GM20000 (cell line): ENCODE data around the gene C11orf71.

ENCODE experiments used
- DNase-seq: peaks from one replicate; pipeline ENCODE4 v3.0.0; 2012; ENCODE audit warnings: low spot score
- CTCF ChIP-seq: IDR thresholded peaks from 2 replicates; pipeline ENCODE4 v1.5.1; 2012; ENCODE audit warnings: mild to moderate bottlenecking, control low read depth; ENCODE audit errors: extremely low read depth, missing control alignments

Gene C11orf71

GRCh38 chr11:114400216-114400914 lies at the start of gene C11orf71, which contains the start of gene RBM7:
TSS of gene C11orf71 (minus strand) at chr11:114400511. CDS start at chr11:114400331, 180 bp downstream.
TSS of gene RBM7 (plus strand) at chr11:114400666. CDS start at chr11:114400672, 6 bp downstream.
- TF ChIP-seq CTCF: no peak
- DNase-seq: peak; percentile 90

GRCh38 chr11:114449845-114450244 lies 49.5 kb upstream of the C11orf71 start:
- TF ChIP-seq CTCF: no peak

GRCh38 chr11:114448749-114449482 lies 48.6 kb upstream of the C11orf71 start:
- DNase-seq: no peak
- no peak for TF ChIP-seq CTCF

More at GRCh38 chr11:114449845-114450244, 49.5 kb upstream of the C11orf71 start:
- DNase-seq: no peak

GRCh38 chr11:114447892-114448291 lies 47.6 kb upstream of the C11orf71 start:
- no peak for TF ChIP-seq CTCF
- no peak for DNase-seq

- TF ChIP-seq CTCF: no peak
- DNase-seq: no peak
Observed at GRCh38 chr11:114447444-114447843, 47.1 kb upstream of the C11orf71 start.

GRCh38 chr11:114442536-114442935 lies 42.2 kb upstream of the C11orf71 start:
- no peak for DNase-seq
- TF ChIP-seq CTCF: no peak

- no peak for DNase-seq
Observed at GRCh38 chr11:114441921-114442320, 41.6 kb upstream of the C11orf71 start.

More at GRCh38 chr11:114441921-114442320, 41.6 kb upstream of the C11orf71 start:
- TF ChIP-seq CTCF: no peak
